H9 (cell line): ENCODE results near the gene LCNL1. TPM values are rescaled to one million over a fixed set of nuclear protein-coding genes. Genes with fewer than 3 reads are reported as not detected.

Experiments used
- DNase-seq: peaks from one replicate; pipeline ENCODE4 v3.0.0-alpha.2; 2017
- H2AFZ ChIP-seq: one replicate; pipeline ENCODE4 v1.6.1; 2013; ENCODE audit warnings: mild to moderate bottlenecking, low read length, control low read depth, moderate library complexity
- H2AK5ac ChIP-seq: 2 replicates; pipeline ENCODE4 v1.6.1; 2013; ENCODE audit warnings: low read length, control low read depth, mixed read lengths; ENCODE audit not compliant: insufficient read length
- H2BK120ac ChIP-seq: one replicate; pipeline ENCODE4 v1.6.1; 2013; ENCODE audit warnings: low read depth, mild to moderate bottlenecking, low read length, control low read depth, inconsistent platforms; ENCODE audit not compliant: poor library complexity, severe bottlenecking
- H2BK12ac ChIP-seq: 2 replicates; pipeline ENCODE4 v1.6.1; 2013; ENCODE audit warnings: low read length, control low read depth, mixed read lengths, low read depth; ENCODE audit not compliant: insufficient read length
- H2BK15ac ChIP-seq: 2 replicates; pipeline ENCODE4 v1.6.1; 2013; ENCODE audit warnings: low read depth, low read length, control low read depth
- H2BK20ac ChIP-seq: one replicate; pipeline ENCODE4 v1.6.1; 2013; ENCODE audit warnings: low read depth, mild to moderate bottlenecking, low read length, control low read depth, inconsistent platforms; ENCODE audit not compliant: poor library complexity, severe bottlenecking
- H2BK5ac ChIP-seq: 2 replicates; pipeline ENCODE4 v1.6.1; 2013; ENCODE audit warnings: low read length, control low read depth, mixed read lengths; ENCODE audit not compliant: insufficient read length
- H3K14ac ChIP-seq: 2 replicates; pipeline ENCODE4 v1.6.1; 2013; ENCODE audit warnings: low read length, control low read depth; ENCODE audit not compliant: insufficient read depth
- H3K18ac ChIP-seq: 2 replicates; pipeline ENCODE4 v1.6.1; 2013; ENCODE audit warnings: low read depth, mild to moderate bottlenecking, mixed read lengths, low read length, control low read depth; ENCODE audit not compliant: insufficient read length
- H3K23ac ChIP-seq: 2 replicates; pipeline ENCODE4 v1.6.1; 2013; ENCODE audit warnings: low read length, control low read depth, mixed read lengths, low read depth; ENCODE audit not compliant: insufficient read length
- H3K23me2 ChIP-seq: 2 replicates; pipeline ENCODE4 v1.6.1; 2013; ENCODE audit warnings: low read depth, mild to moderate bottlenecking, mixed read lengths, low read length, control low read depth; ENCODE audit not compliant: insufficient read length, poor library complexity, severe bottlenecking
- H3K27ac ChIP-seq: 2 replicates; pipeline ENCODE4 v1.5.1; 2013; ENCODE audit warnings: low read length, control low read depth, mixed read lengths, low read depth; ENCODE audit not compliant: insufficient read length
- H3K27me3 ChIP-seq: 2 replicates; pipeline ENCODE4 v1.6.1; 2013; ENCODE audit warnings: low read length, control low read depth, inconsistent platforms; ENCODE audit not compliant: insufficient read depth
- H3K4ac ChIP-seq: 2 replicates; pipeline ENCODE4 v1.6.1; 2013; ENCODE audit warnings: low read depth, mild to moderate bottlenecking, control low read depth, inconsistent platforms, low read length, moderate library complexity
- H3K4me1 ChIP-seq: 2 replicates; pipeline ENCODE4 v1.6.1; 2013; ENCODE audit warnings: low read length, control low read depth, inconsistent platforms; ENCODE audit not compliant: insufficient read depth
- H3K4me2 ChIP-seq: 2 replicates; pipeline ENCODE4 v1.6.1; 2013; ENCODE audit warnings: low read length, control low read depth, mixed read lengths; ENCODE audit not compliant: insufficient read length, insufficient read depth
- H3K56ac ChIP-seq: 2 replicates; pipeline ENCODE4 v1.6.1; 2013; ENCODE audit warnings: low read depth, mild to moderate bottlenecking, mixed read lengths, low read length, control low read depth; ENCODE audit not compliant: insufficient read length
- H3K79me1 ChIP-seq: 2 replicates; pipeline ENCODE4 v1.6.1; 2013; ENCODE audit warnings: low read depth, mild to moderate bottlenecking, moderate library complexity, low read length, control low read depth, inconsistent platforms; ENCODE audit not compliant: insufficient read depth, poor library complexity, severe bottlenecking
- H3K79me2 ChIP-seq: 2 replicates; pipeline ENCODE4 v1.6.1; 2013; ENCODE audit warnings: low read length, control low read depth, inconsistent platforms; ENCODE audit not compliant: insufficient read depth
- H3K9ac ChIP-seq: 2 replicates; pipeline ENCODE4 v1.6.1; 2013; ENCODE audit warnings: low read length, control low read depth, mixed read lengths; ENCODE audit not compliant: insufficient read length; ENCODE audit errors: extremely low read depth
- H3K9me3 ChIP-seq: one replicate; pipeline ENCODE4 v1.6.1; 2013; ENCODE audit warnings: low read depth, low read length, inconsistent platforms; ENCODE audit not compliant: control insufficient read depth
- H3T11ph ChIP-seq: one replicate; pipeline ENCODE4 v1.6.1; 2013; ENCODE audit warnings: mild to moderate bottlenecking, low read length, control low read depth, inconsistent platforms
- H4K20me1 ChIP-seq: one replicate; pipeline ENCODE4 v1.6.1; 2013; ENCODE audit not compliant: control insufficient read depth, insufficient read length, insufficient read depth
- H4K5ac ChIP-seq: 2 replicates; pipeline ENCODE4 v1.6.1; 2013; ENCODE audit warnings: low read depth, mild to moderate bottlenecking, mixed read lengths, low read length, control low read depth; ENCODE audit not compliant: insufficient read length
- H4K8ac ChIP-seq: replicated peaks from 2 replicates; pipeline ENCODE4 v1.6.1; 2013; ENCODE audit warnings: low read length, control low read depth, mixed read lengths, low read depth; ENCODE audit not compliant: insufficient read length
- H4K91ac ChIP-seq: 2 replicates; pipeline ENCODE4 v1.6.1; 2013; ENCODE audit warnings: low read depth, mild to moderate bottlenecking, moderate library complexity, mixed read lengths, low read length, control low read depth; ENCODE audit not compliant: insufficient read length
- H3K27ac Mint-ChIP-seq, 3 experiments: 2 replicates in 2 of 3; 3 replicates in 1 of 3; pipeline ENCODE4 v1.8.0; 2020 to 2021; ENCODE audit warnings: mixed read lengths in 3 of 3, mild to moderate bottlenecking in 1 of 3, moderate library complexity in 1 of 3
- H3K27me3 Mint-ChIP-seq: 2 replicates; pipeline ENCODE4 v1.8.0; 2021; ENCODE audit warnings: low read depth, mild to moderate bottlenecking, moderate library complexity, mixed read lengths
- H3K36me3 Mint-ChIP-seq, 3 experiments: 2 replicates in 2 of 3; 3 replicates in 1 of 3; pipeline ENCODE4 v1.8.0; 2020 to 2021; ENCODE audit warnings: low read depth in 3 of 3, mixed read lengths in 3 of 3; ENCODE audit not compliant: insufficient read depth in 1 of 3
- H3K4me1 Mint-ChIP-seq, 2 experiments: 2 replicates each; pipeline ENCODE4 v1.8.0; 2020; ENCODE audit warnings: mixed read lengths in 2 of 2
- H3K4me3 Mint-ChIP-seq, 2 experiments: 2 replicates in 1 of 2; 3 replicates in 1 of 2; pipeline ENCODE4 v1.8.0; 2020 to 2021; ENCODE audit warnings: mild to moderate bottlenecking in 2 of 2, mixed read lengths in 2 of 2, moderate library complexity in 1 of 2
- H3K9me3 Mint-ChIP-seq, 2 experiments: 2 replicates in 1 of 2; 3 replicates in 1 of 2; pipeline ENCODE4 v1.8.0; 2020; ENCODE audit warnings: mild to moderate bottlenecking in 2 of 2, mixed read lengths in 2 of 2, moderate library complexity in 1 of 2
- WGBS: extraction: QIAGEN DNeasy Blood & Tissue Kit; methylation state at CpG from one replicate; pipeline ENCODE4 v1.1.7; 2013; ENCODE audit warnings: missing lambda C conversion rate, low lambda C conversion rate, mixed read lengths; ENCODE audit not compliant: insufficient read length; ENCODE audit errors: extremely low coverage; 5-methylcytosine and 5-hydroxymethylcytosine counted together
- total RNA-seq: library from RNA; stranded (reverse); gene quantifications from 2 replicates; pipeline ENCODE4 v1.2.1, GENCODE V29; 2021
- TF ChIP-seq, protein P1 (sequence below): fragments of 200-600 bp; sonication (generic); conservative IDR thresholded peaks from 3 replicates; pipeline ENCODE4 v1.8.0; 2021; ENCODE audit warnings: antibody characterized with exemption, mild to moderate bottlenecking

LCNL1 gene
- total RNA-seq, 1 experiment from 2014 or later = 0.20 TPM

DNA sequence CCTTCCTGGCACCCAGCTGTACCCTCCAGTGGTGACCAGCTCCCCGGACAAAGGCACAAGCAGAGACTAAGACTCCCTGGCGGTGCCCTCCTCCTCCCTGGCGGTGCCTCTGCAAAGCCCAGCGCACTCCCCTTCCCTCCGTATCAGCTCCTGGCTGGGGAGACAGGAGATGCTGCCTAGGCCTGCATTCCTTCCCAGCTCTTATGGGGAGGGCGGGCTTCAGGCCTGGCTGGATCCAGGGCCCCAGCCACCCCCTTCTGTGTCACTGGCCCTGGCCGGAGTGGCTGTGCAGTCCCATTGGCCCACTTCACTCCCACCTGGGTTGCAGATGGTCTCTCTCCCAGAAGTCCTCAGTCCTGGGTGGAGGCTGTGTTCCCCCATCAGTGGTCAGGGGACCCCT lies 24.3 kb upstream of the LCNL1 start:
- Histone ChIP-seq H3K23ac (no peak overlapping the region), H2AK5ac (no peak overlapping the region), H2BK12ac (no peak overlapping the region), H3K23me2 (no peaks in the 10 kb centered on the region), H3K4me1 (no peaks in the 10 kb centered on the region), H2BK20ac (no peak overlapping the region), H4K91ac (no peak overlapping the region), H4K20me1 (peaks cover 2% of the 10 kb centered on the region), H3K18ac (no peak overlapping the region), H4K5ac (no peak overlapping the region), H3K9ac (no peak overlapping the region), H3K27me3 (no peaks in the 10 kb centered on the region), H3K56ac (no peak overlapping the region), H2BK120ac (no peak overlapping the region), H3K14ac (no peak overlapping the region), H3K4me2 (no peak overlapping the region), H4K8ac (no peak overlapping the region), H2AFZ (no peak overlapping the region), H3T11ph (no peak overlapping the region), H2BK5ac (no peak overlapping the region), H3K9me3 (no peaks in the 10 kb centered on the region), H3K4ac (no peak overlapping the region), H3K79me2 (no peaks in the 10 kb centered on the region), H2BK15ac (no peak overlapping the region), H3K27ac (no peak overlapping the region), H3K79me1 (no peaks in the 10 kb centered on the region)
- DNase-seq = no peak
- WGBS = no CpG with 5 or more reads among the region's 7 CpGs
- TF ChIP-seq, protein P1, sequence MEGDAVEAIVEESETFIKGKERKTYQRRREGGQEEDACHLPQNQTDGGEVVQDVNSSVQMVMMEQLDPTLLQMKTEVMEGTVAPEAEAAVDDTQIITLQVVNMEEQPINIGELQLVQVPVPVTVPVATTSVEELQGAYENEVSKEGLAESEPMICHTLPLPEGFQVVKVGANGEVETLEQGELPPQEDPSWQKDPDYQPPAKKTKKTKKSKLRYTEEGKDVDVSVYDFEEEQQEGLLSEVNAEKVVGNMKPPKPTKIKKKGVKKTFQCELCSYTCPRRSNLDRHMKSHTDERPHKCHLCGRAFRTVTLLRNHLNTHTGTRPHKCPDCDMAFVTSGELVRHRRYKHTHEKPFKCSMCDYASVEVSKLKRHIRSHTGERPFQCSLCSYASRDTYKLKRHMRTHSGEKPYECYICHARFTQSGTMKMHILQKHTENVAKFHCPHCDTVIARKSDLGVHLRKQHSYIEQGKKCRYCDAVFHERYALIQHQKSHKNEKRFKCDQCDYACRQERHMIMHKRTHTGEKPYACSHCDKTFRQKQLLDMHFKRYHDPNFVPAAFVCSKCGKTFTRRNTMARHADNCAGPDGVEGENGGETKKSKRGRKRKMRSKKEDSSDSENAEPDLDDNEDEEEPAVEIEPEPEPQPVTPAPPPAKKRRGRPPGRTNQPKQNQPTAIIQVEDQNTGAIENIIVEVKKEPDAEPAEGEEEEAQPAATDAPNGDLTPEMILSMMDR = no peak
- Mint-ChIP-seq H3K27ac (no peak overlapping the region), H3K9me3 (peaks cover 6% of the 10 kb centered on the region in 2 experiments; a peak in 4 of 5 replicates), H3K27me3 (peaks cover 8% of the 10 kb centered on the region), H3K4me1 (0 out of 4 replicates have a peak, but pooled peaks cover 0 to 2% of the 10 kb centered on the region in 2 experiments), H3K36me3 (no peaks in the 10 kb centered on the region; a peak in 1 of 7 replicates), H3K4me3 (no peak overlapping the region)
